ENCODE measurements around the gene ZDHHC3. TPM values are rescaled to one million over a fixed set of nuclear protein-coding genes. Genes with fewer than 3 reads are reported as not detected.

ZDHHC3 gene
- total RNA-seq, 6 donors from 2014 or later, result 98.0 to 179 (median 115) TPM

DNA sequence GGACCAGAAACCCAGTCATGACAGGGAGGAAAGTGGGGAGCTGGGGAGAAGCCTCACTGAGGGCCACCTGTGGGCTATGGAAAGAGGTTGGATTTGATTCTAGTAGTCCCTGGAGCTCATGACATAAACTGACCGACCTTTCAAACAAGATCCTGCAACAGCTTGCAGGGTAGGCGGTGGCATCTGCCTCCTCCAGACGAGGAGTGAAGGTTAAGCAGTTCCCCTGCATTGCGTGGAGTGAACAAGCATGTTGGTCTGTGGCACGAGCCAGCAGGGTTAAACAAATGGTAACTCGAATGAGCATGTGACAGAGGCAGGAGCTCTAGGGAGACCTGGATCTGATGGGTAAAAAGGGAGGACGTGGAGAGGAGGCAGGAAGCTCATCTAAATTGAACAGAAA is 88.9 kb downstream of the ZDHHC3 start:
- no peak for ATAC-seq (ENCODE audit: low FRiP score in 2 of 2)
- H3K36me3 ChIP-seq, result no peaks in the 10 kb centered on the region
- no peak for DNase-seq
- no peak overlapping the region for H3K27ac ChIP-seq
- no peaks in the 10 kb centered on the region for H3K4me1 ChIP-seq
- 57 to 82% methylated on average over 7 of the region's 7 CpGs for WGBS, 2 donors
- no peak overlapping the region for H3K4me3 ChIP-seq
- H3K9me3 ChIP-seq, result no peaks in the 10 kb centered on the region
- H3K27me3 ChIP-seq, result no peaks in the 10 kb centered on the region
- TF ChIP-seq POLR2AphosphoS5 (IDR thresholded peaks at IDR 0.05), result no peak
- no peak for TF ChIP-seq EP300 (IDR thresholded peaks at IDR 0.05)
- no peak for TF ChIP-seq POLR2A (IDR thresholded peaks at IDR 0.05)
- TF ChIP-seq, protein P1, sequence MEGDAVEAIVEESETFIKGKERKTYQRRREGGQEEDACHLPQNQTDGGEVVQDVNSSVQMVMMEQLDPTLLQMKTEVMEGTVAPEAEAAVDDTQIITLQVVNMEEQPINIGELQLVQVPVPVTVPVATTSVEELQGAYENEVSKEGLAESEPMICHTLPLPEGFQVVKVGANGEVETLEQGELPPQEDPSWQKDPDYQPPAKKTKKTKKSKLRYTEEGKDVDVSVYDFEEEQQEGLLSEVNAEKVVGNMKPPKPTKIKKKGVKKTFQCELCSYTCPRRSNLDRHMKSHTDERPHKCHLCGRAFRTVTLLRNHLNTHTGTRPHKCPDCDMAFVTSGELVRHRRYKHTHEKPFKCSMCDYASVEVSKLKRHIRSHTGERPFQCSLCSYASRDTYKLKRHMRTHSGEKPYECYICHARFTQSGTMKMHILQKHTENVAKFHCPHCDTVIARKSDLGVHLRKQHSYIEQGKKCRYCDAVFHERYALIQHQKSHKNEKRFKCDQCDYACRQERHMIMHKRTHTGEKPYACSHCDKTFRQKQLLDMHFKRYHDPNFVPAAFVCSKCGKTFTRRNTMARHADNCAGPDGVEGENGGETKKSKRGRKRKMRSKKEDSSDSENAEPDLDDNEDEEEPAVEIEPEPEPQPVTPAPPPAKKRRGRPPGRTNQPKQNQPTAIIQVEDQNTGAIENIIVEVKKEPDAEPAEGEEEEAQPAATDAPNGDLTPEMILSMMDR (IDR thresholded peaks at IDR 0.05), result no peak

DNA sequence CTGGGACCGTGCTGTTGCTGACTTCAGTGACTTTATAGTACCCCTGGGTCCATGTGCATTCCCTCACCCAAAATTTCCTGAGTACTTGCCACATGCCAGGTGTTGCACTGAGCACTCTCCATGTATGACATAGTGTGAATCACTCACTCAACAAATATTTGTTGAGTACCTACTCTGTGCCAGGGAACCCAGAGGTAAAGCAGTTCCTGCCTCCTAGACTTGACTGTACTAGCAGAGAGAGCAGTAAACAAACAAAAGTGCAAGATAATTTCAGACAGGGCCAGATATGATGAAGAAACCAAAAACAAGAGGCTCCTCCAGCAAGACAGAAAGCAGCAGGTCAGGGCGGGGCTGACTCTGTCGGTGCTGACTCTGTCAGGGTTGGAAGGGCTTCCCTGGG is 89.4 kb downstream of the ZDHHC3 start:
- no peak overlapping the region for H3K27ac ChIP-seq
- no peaks in the 10 kb centered on the region for H3K27me3 ChIP-seq
- TF ChIP-seq, protein P1 (IDR thresholded peaks at IDR 0.05), result no peak
- no peak for TF ChIP-seq EP300 (IDR thresholded peaks at IDR 0.05)
- no peak for TF ChIP-seq POLR2A (IDR thresholded peaks at IDR 0.05)
- TF ChIP-seq POLR2AphosphoS5 (IDR thresholded peaks at IDR 0.05), result peak in 1 of 2 donors; percentile 29
- H3K4me1 ChIP-seq, result no peaks in the 10 kb centered on the region
- DNase-seq (no peak), ATAC-seq (ENCODE audit: low FRiP score in 2 of 2) (peak in 1 of 2 donors; percentile 53)
- 64 to 75% methylated on average over 3 of the region's 3 CpGs for WGBS, 2 donors
- no peaks in the 10 kb centered on the region for H3K9me3 ChIP-seq
- H3K36me3 ChIP-seq, result no peaks in the 10 kb centered on the region
- H3K4me3 ChIP-seq, result no peak overlapping the region

DNA sequence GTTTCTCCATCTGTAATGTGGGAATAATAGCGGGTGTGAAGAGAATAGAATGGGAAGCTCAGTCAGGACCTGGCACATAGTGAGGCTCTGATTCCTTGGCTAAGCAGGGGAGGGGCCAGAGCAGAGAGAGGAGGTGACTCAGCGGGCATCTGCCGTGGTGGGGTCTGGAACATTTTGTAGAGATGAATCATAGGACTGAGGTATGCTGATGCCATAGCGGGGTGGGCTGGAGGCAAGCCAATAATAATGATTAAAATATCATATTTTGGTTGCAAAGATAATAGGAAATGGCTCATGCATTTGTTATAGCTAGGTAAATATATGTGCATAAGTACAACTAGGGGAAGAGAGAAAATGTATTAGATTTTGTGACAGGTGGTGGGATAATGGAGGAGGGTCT is 90.4 kb downstream of the ZDHHC3 start:
- Histone ChIP-seq H3K4me1 (no peaks in the 10 kb centered on the region), H3K27me3 (no peaks in the 10 kb centered on the region), H3K9me3 (no peaks in the 10 kb centered on the region), H3K27ac (no peak overlapping the region), H3K36me3 (no peaks in the 10 kb centered on the region), H3K4me3 (no peak overlapping the region)
- ATAC-seq (ENCODE audit: low FRiP score in 2 of 2) (peak in 1 of 2 donors; percentile 62), DNase-seq (no peak)
- TF ChIP-seq EP300 (IDR thresholded peaks at IDR 0.05) (no peak), POLR2AphosphoS5 (IDR thresholded peaks at IDR 0.05) (no peak), POLR2A (IDR thresholded peaks at IDR 0.05) (no peak)
- TF ChIP-seq, protein P1 (IDR thresholded peaks at IDR 0.05), result no peak
- 58 to 78% methylated on average over 4 of the region's 4 CpGs for WGBS, 2 donors

DNA sequence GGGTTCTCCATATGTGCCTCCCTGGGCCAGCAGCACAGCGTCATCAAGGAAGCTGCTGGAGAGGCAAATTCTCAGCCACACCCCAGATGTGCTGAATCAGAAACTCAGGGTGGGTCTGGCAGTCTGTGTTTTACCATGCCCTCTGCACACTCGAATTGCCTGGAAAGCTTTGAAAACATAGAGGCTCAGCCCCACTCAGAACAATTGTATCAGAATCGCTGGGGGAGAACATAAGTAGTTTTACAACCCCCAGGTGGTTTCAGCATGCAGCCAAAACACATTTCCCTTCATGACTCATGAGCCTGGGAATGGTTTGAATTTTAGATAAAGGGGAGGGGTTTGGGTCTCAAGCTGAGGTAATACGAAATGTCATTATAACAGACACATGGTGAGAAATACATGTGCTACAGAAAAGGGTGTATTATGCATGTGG is 92.0 kb downstream of the ZDHHC3 start:
- DNase-seq (no peak), ATAC-seq (ENCODE audit: low FRiP score in 2 of 2) (peak in 1 of 2 donors; percentile 67)
- WGBS, 2 donors, result 76 to 77% methylated on average over 4 of the region's 4 CpGs
- H3K9me3 ChIP-seq, result no peaks in the 10 kb centered on the region
- no peaks in the 10 kb centered on the region for H3K4me1 ChIP-seq
- H3K36me3 ChIP-seq, result no peaks in the 10 kb centered on the region
- TF ChIP-seq, protein P1 (IDR thresholded peaks at IDR 0.05), result no peak
- TF ChIP-seq POLR2A (IDR thresholded peaks at IDR 0.05), result no peak
- TF ChIP-seq POLR2AphosphoS5 (IDR thresholded peaks at IDR 0.05), result no peak
- TF ChIP-seq EP300 (IDR thresholded peaks at IDR 0.05), result no peak
- H3K27me3 ChIP-seq, result no peaks in the 10 kb centered on the region
- H3K27ac ChIP-seq, result no peak overlapping the region
- no peak overlapping the region for H3K4me3 ChIP-seq

DNA sequence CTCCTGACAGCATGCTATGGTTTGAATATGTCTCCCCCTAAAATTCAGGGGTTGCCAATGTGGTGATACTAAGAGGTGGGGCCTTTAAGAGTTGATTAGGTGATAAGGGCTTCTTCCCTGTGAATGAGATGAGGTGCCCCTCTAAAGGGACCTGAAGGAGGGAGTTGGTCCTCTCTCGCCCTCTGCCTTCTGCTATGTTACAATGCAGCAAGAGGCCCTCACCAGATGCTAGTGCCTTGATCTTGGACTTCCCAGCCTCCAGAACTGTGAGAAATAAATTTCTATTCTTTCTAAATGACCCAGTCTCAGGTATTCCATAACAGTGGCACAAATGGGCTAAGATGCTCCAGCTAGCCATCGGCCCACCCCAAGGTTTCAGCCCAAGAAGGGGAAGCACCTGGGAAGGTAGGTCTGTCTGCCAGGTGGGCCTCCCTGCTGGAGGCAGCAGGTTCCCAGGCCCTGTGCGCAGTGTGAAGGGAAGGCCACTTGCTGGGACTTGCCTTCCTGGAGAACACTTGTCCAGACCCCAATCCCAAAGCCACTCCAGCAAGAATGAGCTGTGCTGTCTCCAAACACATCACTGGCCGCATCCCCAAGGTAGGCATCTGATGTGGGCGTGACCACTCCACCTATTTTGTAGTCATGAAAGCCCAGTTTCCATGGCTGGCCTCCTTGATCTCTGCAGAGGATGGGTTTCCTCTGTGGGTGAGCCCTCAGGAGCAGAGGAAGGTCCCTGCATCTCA is 92.6 kb downstream of the ZDHHC3 start:
- TF ChIP-seq, protein P1 (IDR thresholded peaks at IDR 0.05), result no peak
- TF ChIP-seq POLR2AphosphoS5 (IDR thresholded peaks at IDR 0.05) (no peak), EP300 (IDR thresholded peaks at IDR 0.05) (no peak), POLR2A (IDR thresholded peaks at IDR 0.05) (no peak)
- no peaks in the 10 kb centered on the region for H3K36me3 ChIP-seq
- WGBS, 2 donors, result 92 to 94% methylated on average over 2 to 3 of the region's 5 CpGs

More for the DNA sequence above, 92.6 kb downstream of the ZDHHC3 start:
- Histone ChIP-seq H3K4me3 (no peak overlapping the region), H3K27me3 (no peaks in the 10 kb centered on the region), H3K4me1 (no peaks in the 10 kb centered on the region), H3K27ac (no peak overlapping the region), H3K9me3 (no peaks in the 10 kb centered on the region)
- ATAC-seq (ENCODE audit: low FRiP score in 2 of 2) (no peak), DNase-seq (no peak)
